AG20443 (cell line): ENCODE data around the gene GFM1.
A peak's percentile ranks its signal among the peaks of the same experiment; 100 is the strongest.
"Not testable (repeated sequence)": the region's sequence is repeated elsewhere in the genome, so short reads cannot be mapped to it uniquely, and the experiment has no call there.

Experiments
- DNase-seq: peaks from one replicate; pipeline ENCODE4 v3.0.0; 2012; ENCODE audit warnings: low spot score, mixed read lengths

GFM1 gene

DNA sequence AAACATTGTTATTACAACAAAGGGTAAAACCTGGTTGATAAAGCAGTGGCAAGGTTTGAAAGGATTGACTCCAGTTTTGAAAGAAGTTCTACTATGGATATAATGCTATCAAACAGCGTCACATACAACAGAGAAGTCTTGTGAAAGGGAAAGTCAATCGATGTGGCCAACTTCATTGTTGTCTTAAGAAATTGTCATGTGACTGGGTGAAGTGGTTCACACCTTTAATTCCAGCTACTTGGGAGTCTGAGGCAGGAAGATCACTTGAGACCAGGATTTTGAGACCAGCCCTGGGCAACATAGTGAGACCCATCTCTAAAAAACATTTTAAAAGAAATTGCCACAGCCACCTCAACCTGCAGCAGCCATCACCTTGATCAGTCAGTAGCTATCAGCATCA, 34.4 kb downstream of the GFM1 start:
- no peak for DNase-seq

DNA sequence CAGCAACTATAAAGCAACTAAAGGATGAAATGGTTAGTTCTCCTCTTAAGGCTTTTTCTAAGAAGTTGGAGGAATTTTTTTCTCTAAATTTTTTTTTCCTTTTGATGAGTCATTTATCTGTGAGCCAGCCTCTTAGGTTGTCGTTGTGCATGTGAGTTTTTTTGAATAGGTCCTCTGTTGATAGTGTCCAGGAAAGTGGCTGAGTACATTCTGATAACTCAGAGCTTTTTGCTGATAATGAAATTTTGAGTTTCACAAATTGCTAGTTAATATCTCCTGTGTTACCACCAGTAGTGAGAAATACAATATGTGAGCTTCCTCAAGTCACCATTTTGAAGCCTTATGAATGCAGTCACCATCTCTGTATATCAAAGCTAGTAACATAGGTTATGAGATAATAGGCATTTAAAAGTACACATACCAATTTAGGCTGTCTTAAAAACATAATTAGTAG, 35.2 kb downstream of the GFM1 start:
- peak; percentile 25 for DNase-seq

DNA sequence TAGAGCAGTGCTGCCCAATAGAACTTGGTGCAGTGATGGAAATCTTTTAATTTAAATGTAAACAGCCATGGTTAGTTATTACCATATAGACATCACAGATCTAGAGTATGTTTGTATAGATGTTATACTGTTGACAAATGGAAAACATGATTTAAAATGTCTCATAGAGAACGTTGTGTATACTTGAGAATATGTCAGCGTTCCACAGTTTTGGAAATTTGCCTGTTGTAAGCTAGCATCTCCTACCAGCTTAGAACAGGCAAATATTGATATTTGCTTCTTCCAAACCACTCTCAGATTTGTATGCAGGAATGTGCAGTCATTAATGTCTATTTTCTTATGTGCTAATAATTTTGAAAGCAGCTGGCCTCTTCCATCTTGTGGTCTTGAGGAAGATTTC, 36.5 kb downstream of the GFM1 start:
- DNase-seq: no peak

DNA sequence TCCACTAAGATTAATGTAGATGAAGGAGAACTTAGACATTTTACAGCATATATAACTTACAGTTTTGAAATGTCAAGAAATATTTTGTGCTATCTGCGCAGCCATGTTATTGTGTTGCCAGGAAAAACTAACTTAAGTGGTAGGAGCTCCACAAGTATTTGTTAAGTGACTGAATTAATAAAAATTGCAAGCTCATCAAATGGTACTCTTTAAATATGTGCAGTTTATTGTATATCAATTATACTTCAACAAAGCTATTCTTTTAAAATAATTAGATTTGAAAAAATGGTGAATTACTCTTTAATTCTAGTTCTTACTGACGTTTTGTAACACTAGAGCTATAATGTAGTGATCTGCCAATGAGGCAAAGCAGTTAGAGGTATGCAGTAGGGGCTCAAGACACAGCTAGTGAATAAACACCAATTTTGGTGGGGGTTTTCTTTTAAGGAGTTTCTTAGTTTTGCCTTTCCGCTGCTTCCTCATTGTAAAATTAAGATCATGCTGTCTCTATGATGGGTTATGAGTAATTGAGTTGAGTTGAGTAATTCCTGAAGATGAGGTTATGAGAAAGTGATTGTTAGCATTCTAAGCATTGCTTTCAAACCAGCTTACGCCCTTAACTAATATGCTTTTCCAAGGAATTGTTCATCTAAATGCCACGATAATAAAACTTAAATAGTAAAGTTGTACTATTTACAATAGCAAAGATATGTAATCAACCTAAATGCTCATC, 39.1 kb downstream of the GFM1 start:
- peak; percentile 48 for DNase-seq

DNA sequence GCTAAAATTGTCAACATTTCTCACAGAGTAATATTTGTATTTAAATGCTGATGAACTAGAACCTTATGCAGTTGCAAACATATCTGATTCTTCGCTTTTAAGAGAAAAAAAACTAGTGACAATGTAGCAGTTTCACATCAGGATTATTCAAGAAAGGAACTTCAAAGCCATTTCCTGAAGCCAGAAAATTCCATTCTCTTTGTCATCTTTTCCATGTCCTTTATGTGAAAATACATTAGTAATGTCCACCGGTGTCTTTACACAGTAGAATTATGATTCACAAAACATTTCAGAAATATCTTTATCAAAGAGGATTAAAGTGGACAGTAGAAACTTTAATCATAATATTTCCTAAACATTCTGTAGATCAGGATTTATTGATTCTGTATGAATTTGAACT, 40.8 kb downstream of the GFM1 start:
- no peak for DNase-seq

DNA sequence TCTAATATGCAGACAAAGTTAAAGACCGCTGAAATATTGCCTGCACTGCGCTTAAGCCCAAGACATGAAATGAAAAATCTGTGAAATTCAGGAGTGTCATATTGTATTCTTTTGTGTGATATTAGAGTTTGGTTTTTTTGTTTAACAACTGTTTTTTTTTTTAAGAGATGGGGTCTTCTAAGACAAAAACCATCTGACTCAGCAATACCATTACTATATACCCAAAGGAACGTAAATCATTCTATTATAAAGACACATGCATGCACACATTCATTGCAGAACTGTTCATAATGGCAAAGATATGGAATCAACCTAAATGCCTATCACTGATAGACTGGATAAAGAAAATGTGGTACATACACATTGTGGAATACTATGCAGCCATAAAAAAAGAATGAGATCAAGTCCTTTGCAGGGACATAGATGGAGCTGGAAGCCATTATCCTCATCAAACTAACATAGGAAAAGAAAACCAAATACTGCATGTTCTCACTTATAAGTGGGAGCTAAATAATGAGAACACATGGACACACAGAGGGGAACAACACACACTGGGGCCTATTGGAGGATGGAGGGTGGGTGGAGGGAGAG, 49.6 kb downstream of the GFM1 start:
- DNase-seq: not testable (repeated sequence)

DNA sequence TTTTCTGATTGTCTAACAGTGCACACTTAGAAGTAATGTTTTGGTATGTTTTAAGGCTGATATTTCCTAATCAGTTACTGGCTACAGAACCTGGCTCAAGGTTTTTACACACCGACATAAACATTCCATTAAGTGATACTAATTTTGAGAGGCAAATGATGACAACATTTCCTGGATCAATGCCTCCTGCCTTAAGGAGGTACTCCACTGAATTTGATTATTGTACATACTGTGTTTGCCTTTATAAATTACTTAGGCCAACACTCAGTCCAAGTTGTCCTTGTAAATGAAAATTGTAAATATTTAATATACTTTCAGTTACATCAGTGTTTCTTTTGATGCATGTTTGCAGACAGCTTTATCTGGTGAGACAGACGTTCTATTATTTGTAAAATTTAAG, 52.3 kb downstream of the GFM1 start:
- peak; percentile 25 for DNase-seq

DNA sequence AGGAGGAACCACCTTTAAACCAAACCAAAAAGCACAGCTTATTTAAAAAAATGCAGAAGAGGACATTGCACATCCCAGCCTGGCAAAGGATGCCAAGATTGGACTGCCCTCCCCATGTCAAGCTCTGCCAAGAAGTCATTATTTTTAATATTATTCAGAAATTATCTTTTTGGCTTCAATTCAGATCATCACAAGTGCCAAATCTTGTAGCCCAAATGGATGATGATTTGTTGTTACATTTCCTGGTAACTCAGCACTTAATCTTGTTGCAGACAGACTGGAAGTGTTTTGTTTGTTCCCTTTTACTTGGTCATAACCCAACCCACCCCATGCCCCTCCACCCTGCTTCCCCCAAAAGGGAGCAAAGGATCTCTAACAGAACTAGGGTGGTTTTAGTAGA, 56.2 kb downstream of the GFM1 start:
- no peak for DNase-seq

DNA sequence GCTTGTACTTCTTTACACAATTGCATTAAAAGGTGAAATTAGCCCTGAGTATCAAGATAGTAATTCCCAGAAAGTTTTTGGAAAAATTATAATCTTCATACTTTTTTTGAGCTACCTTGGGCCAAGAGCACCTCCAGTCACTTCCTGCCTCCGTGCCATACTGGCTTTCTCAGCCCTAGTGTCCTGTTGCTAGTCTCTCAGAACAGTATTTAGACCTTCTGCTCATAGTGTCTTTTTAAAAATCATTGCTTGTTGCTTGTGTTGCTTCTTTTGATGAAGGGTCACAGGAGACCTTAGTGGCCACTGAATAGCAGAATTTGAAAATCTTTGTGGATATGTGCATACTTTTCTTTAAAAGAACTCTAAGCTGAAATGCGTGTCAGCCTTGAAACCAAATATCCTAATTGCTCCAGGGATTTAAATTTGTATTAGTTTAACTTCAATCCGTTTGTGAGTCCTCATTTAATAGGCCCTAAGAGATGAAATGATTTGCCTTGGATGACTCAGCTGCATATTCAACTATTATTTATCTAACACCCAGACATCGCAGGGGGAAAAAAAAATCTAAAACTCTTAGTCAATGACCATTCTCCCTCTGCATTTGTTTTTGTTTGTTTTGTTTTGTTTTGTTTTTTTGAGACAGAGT, 57.2 kb downstream of the GFM1 start:
- DNase-seq: no peak

DNA sequence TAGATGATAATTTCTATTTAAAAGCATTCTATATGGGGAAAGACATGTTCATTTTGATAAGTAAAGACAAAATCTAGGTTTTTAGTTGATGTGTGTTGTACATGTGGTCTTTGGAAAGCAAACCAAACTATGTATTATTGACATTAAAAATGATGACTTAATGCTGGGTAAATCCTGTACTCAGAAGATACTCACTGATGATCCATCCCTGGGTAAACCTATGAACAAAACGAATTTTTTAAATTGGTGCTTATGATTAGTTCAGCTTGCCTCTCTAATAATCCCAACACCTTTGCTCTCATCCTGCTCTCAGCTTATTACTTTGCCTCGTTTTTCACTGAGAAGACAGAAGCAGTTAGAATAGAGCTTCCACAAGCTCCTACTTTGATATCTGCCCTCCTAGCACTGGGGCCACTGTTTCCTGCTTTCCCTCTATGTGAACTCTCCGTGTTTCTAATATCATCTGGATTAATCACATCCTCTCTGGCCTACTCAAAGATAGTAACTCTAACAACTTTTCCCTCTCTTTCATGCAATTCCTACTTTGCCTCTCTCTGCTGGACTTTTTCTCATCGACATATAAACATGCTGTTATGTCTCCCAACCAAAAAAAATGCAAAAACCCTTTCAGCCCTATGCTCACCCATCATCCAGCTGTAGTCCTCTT, 58.6 kb downstream of the GFM1 start:
- peak; percentile 65 for DNase-seq

DNA sequence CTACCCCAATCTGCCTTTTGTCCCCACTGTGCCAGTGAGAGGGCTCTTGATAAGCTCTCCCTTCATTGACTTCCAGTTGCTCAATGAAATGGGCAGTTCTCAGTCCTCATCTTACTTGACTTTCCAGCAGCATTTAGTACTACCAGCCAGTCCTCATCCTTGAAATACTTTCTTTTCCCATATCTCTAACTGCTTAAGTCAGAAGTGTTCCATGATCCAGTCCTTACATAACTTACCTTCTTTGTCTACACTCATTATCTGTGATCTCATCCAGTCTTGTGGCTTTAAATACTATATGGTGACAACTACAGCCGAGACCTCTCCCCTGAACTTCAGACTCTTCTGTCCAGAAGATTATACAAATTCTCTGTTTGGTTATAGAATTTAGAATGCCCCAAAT, 59.2 kb downstream of the GFM1 start:
- DNase-seq: no peak

DNA sequence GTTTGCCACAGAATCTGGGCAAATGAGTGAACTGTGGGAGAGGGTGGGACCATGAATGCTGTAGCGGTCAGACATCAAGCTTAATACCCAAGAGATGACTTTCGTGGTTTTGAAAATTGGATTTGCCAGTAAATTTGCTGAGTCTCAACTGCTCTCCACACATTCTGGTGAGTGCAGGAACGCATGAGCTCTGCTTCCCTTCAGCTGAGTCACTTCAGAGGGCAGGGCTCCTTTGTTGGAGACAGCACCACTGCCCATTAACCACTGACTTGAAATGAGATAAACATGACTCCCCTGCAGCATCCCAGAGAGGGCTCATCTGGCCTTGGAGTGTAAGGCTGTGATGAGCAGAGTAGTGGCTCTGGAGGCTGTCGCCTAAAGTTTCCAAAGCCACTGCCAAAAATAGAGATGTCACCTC, 65.3 kb downstream of the GFM1 start:
- peak; percentile 89 for DNase-seq

DNA sequence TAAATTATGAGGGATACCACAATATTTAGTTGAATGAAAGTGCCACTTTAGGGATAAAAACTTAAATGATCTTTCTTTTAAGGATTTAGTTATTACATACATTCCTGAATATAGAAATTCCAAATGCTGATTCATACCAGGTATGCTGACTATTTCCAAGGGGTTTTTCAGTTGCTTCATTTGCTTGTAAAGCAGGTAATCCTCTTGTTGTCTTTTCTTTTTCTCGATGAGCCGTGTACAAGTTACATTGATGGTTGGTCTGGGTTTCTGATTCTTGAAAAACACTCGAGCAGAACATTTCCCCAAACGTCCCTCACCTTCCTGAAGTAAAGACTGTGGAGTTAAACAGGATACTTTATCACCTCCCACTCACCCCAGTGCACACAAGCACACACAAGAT, 66.3 kb downstream of the GFM1 start:
- DNase-seq: no peak

DNA sequence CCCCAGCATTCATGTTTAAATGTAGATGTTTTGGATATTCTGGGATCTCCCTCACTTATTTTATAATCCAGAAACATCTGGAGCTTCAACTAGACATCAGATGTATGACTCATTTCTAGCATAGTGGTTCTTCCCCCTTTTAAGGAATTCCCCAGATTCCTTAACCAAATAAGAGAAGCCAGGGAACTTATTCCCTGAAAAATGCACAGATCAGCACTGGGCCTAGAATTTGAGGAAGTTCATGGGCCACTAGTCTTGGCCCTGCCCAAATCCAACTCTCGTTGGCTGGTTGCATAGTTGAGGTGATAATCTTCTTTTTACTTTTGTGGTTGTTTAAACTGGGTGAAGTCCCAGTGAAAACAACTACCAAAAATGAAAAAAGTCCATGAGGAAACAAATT, 67.6 kb downstream of the GFM1 start:
- peak; percentile 75 for DNase-seq

DNA sequence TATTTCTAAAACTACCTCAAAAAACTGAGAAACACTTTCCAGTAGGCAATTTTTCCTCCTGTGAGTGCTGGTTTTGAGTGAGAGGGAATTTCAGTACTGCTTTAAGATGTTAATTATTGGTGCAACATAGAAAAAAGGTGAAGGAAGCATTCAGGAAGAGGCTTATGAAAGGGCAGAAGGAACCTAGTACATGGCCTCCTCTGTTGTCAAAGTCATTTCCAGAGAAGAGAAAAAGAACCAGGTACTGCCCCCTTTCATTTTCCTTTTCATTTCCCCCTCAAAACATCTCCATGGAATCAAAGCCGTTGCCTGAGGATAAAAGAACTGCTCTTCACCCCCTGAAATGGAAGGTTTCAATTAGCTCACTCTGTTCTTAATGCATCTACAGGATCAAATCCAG, 68.1 kb downstream of the GFM1 start:
- no peak for DNase-seq

DNA sequence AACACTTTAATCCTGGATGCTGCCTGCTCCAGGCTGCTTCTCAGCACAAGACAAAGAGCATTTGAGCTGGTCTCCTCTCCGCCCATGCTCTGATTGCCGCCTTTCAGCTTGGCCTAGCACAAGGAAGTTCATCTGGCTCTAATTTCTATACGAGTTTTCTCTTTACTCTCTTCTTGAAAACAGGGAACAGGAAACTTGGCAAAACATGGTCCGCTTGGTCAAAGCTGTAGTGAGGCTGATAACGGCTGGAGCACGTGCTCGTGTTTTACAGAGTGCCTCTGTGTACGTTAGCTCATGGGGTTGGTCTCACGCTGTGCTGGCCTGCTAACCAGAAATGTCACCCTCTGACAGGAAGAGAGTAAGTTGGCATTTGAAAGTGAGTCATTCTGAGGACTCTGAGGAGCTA, 68.8 kb downstream of the GFM1 start:
- DNase-seq: no peak

DNA sequence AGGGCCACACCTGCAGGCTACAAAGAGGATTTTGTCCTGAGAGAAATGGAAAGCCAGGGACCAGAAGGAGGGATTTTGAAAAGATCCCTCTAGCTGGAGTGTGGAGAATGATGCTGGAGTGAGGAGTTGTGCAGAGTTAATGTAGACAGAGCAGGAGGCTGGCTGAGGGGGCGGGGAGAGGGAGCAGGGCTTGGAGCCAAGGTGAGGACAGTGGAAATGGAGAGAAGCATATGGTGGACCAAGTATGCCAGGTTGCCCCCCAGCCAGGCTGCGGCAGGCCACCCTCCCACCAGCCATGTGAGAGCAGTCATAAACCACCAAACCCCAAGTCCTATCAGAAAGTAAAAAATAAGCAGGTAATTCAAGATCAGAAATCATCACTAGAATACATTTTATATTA, 73.2 kb downstream of the GFM1 start:
- no peak for DNase-seq

DNA sequence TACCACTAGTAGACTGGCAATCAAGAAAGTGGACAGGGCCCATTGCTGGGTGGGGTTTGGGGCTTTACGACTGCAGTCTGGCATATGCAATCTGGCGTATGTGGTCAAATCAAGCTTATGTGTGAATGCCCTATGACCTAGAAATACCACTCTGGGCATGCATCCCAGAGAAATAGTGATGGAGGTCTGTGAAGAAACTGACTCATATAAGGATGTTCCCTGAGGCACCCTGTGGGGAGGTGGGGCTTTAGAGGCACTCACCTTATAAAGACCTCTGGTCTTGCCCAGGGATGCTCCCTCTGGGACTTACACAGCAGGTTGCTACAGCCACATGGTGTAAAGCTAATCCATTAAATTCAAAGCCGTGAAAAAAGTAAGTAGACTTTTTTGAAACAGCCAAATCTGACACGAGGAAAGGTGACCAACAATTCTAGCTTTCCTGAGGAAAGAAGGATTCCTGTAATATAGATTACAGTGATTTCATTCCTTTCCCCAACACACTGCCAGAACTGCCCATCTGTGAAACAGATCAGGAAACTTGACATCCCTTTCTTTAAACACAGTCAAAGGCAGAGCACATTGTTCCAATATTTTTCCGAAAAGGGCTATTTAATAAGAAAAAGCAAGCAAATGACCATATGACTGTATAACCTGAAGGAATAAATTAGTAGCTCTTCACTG, 74.3 kb downstream of the GFM1 start:
- DNase-seq: peak; percentile 46

DNA sequence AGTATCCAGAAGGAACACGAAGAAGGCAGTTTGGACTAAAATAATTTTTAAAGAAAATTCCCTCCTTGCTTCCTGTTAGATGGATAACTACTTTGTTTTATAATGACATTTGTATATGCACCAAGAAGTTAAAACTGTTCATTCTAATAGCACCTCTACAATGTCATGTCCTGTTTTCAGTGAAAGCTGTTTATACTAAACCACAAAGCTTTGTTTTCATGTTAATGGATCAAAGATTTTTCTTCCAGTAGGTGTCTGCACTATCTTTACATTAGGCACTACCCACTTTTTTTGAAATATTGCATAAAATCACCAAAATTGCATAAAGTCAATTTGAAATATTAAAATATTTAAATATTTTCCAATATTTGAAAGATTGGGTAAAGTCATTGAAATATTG, 77.8 kb downstream of the GFM1 start:
- no peak for DNase-seq

DNA sequence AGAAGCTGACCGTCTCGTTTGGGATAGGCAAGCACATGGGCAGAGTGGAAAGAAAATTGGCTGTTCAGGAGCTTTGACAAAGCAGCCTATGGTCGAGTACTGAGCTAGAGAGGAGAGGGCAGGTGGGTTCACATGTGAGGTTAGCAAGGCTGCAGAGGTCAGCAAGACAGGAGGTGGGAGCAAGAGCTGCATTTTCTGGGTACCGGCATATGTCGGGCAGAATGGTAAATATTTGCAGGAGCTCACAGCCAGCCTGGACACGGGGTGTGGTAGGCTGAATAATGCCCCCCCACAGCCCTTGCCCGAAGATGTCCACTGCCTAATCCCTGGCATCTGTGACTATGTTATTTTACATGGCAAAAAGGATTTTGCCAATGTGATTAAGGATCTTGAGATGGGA, 79.7 kb downstream of the GFM1 start:
- no peak for DNase-seq

DNA sequence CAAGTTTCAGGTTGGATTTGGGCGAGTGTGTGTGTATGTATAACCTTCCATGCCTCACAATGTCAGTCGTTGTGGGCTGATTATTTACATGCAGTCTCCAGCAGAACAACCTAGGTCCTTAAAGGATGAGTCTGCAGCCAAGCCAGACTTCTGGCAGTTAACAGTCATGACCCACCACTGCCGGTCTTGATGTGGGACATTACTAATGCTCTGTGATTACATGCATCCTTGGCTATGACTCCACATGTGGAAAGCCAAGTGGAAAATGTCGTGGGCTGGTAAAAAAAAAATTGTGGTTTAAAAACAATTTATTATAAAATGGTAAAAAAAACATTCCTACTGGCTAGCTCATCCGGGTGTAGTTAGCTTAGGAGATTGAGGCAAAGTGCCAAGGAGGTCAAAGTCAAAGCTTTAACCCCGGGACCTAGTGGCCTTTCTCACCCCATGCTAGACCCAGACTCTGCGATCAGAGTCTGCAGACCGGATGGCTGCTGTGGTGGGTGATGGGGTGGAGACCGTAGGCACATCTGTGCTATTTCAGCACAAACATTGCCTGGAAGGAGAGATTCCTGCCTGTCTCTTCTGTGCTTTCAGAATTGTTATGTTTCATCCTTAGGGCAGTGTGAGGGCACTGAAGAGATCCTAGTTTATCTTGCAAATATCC, 81.2 kb downstream of the GFM1 start:
- DNase-seq: peak; percentile 93
